Measurements from ENCODE around the gene TAF10.

Gene TAF10

GRCh38 chr11:6612213-6613041 is at the start of gene TAF10:
TSS of gene TAF10 (minus strand) at chr11:6612216. CDS start at chr11:6612189, 27 bp downstream.
- peak; percentile 93 for DNase-seq (ENCODE audit: low read depth)

- no peak for DNase-seq (ENCODE audit: low read depth)
Measured at GRCh38 chr11:6660712-6661111, 48.7 kb upstream of the TAF10 start.

GRCh38 chr11:6658647-6659046 is 46.6 kb upstream of the TAF10 start:
- DNase-seq (ENCODE audit: low read depth): no peak

DNA sequence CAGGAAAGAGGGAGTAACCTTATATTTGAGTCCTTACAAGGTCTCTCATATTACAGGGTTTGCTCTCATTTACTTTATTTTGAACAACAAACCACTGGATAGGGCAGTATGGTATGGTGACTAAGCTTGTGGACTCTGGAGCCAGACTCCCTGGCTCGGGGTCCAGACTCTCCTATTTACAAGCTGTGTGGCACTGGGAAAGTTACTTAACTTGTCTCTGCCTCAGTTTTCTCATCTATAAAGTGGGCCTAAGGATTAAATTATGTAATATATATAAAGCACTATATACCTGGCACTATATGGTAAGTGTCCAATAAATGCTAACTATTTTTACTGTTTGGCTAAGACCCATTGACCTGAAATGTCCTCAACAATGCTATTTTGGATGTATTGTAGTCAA is 45.3 kb upstream of the TAF10 start:
- no peak for DNase-seq (ENCODE audit: low read depth)

DNA sequence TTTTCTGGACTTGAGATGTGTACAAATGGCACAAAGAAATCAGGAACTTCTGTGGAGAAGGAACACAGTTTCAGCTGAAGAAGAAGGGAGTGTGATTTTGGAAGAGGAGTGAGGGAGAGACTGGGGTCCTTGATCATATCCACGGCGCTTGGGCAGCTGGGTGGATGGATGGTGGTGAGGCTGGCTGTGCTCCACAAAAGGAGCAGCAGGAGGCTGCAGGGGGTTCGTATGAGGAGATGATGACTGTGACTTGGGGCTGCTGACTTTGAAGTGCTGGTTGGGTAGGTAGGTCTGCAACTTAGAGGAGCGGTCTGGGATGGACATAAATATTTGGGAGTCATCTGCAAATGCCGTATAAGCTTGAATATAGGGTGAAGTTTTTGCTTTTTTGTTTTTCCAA is 44.9 kb upstream of the TAF10 start:
- no peak for DNase-seq (ENCODE audit: low read depth)

DNA sequence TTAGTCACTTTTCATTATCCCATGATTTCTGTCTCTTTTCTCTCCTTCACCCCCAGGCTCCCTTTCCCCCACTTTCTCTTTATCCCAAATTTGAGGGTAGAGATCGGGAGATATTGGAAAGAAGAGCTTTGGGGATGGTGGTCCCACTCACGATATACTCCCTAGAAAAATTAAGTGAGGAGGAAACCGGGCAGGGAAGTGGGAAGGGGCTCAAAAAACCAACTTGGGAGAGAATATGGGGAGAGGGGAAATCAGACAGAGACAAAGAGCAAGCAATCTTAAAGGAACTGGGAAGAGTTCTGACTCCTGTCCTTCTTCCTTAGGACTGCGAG is 44.5 kb upstream of the TAF10 start:
- no peak for DNase-seq (ENCODE audit: low read depth)

DNA sequence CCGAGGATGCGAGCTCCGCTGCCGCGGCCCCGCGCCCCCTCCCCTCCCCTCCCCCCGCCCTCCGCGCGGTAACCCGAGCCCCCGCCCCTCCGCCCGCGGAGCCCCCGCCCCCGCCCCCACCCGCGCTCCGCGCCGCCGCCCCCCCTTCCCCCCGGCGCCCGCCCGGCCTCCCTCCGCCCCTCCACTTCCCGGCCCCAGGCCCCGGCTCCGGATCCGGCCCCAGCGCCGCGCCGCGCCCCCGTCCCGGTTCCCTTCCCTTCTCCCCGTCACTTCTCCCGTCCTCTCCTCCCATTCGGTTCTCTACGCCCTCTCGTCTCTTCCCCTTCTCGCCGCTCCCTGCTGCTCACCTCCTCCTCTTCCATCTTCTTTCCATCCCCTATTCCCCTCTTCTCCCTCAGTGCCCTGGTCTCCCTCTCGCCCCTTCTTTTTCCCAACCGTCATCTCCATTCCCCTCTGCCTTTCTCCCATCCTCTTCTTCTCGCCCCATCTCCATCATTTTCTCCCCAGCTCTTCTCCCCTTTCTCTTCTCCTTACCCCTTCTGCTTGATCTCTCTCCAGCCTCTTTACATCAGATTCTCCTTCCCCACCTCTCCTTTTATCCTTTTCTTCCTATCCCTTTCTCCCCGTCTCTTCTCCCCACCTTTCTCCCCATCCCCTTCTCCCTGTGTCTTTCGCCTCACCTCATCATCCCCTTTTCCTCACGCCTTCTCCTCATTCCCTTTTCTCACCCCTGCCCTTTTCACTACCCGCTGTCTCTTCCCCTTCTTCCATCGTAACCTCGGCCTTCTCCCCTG is 44.0 kb upstream of the TAF10 start, which contains the start of gene DCHS1:
Gene DCHS1 (minus strand): TSS at position 20 of the 794 bp plus-strand sequence. CDS start 14,196 bp downstream, outside the sequence.
- no peak for DNase-seq (ENCODE audit: low read depth)

DNA sequence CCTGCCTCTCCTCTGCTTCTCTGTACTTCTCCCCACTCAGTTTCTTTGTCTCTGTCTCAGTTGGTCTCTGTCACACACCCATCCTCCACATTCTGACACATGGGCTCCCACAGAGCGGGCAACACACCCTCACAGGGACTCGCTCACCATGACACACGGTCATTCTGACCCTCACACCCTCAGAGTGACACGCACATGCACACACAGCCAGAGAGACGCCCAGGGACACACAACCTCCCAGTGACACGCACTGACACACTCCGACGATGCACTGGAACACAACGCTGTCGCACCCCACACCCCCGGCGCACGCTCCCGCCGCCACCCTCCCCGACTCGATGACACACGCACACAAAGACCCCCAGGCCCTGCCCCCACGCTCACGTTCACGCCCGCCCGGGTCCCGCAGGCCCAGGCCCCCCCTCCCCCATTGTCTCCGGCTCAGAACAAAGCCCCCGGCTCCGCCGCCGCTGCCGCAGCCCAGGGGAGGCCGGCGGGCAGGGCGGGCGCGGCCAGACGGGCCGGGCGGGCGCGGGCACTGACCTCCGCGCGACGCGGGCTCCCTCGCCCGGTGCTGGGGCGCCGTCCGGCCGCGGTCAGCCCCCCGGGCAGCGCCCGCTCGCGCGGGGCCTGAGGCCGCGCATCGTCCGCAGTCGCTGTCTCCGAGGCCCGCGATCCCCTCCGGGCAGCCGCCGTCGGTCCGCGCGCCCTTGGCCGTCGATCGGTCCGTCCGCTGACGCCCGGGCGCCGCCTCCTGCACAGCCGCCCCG is 43.2 kb upstream of the TAF10 start:
- DNase-seq (ENCODE audit: low read depth): no peak

GRCh38 chr11:6654281-6655019 is 42.4 kb upstream of the TAF10 start:
- DNase-seq (ENCODE audit: low read depth): no peak

- DNase-seq (ENCODE audit: low read depth): no peak
Measured at GRCh38 chr11:6653656-6654055, 41.6 kb upstream of the TAF10 start.

- DNase-seq (ENCODE audit: low read depth): no peak
Measured at GRCh38 chr11:6653097-6653496, 41.1 kb upstream of the TAF10 start.

DNA sequence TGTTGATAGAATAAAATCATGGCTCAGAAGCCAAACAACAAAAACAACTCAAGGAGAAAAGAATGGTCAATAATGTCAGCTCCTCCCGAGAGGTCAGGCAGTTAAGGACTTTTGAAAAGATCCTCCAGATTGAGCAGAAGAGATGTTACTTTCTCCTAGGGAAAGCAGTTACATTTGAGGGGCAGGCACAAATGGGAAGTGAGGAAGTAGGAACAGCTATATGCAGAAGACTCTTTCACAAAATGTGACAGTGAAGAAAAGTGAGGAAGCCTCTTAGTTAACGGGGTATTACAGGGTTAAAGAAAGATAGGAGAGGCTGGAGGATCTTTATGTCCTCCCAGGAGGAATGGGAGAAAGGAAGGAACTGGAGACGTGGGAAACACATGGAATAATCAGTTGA is 40.2 kb upstream of the TAF10 start:
- DNase-seq (ENCODE audit: low read depth): no peak

DNA sequence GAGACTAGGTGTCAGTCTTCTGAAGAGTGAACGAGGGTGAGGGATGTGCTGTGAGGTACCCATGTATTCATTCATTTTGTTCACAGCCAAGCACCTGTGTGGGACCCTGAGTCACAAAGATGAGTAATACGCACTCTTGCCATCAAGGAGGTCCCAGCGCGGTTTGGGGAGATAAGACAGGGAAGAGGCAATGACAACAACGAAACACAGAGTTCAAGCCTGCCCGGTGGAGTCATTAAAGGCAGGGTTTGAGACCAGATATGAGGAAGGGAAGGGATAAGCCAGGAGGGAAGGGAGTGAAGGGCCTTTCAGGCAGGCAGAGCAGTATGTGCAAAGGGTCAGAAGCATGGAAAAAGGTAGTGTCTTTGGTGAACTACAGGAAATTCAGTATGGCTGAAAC is 39.0 kb upstream of the TAF10 start:
- peak; percentile 22 for DNase-seq (ENCODE audit: low read depth)

DNA sequence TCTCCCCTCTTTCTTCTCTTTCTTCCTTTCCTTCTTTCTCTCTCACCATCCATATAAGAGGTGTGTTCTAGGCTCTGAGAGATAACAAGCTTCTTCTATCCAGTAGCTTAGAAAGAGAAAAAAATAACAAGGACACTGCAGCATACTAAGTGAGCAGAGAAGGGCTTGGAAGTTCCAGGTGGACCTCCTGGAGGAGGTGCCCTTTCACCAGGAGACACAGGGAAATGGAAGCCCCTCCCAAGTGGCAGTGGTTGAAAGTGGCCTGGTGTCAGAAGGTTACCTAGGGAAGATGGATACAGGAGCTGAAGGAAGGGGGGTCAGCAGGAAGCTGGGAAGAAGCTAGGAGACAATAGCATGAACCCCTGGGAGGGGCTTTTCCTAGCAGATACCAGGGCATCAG is 38.1 kb upstream of the TAF10 start:
- DNase-seq (ENCODE audit: low read depth): no peak

- DNase-seq (ENCODE audit: low read depth): no peak
Measured at GRCh38 chr11:6648501-6648900, 36.5 kb upstream of the TAF10 start.

DNA sequence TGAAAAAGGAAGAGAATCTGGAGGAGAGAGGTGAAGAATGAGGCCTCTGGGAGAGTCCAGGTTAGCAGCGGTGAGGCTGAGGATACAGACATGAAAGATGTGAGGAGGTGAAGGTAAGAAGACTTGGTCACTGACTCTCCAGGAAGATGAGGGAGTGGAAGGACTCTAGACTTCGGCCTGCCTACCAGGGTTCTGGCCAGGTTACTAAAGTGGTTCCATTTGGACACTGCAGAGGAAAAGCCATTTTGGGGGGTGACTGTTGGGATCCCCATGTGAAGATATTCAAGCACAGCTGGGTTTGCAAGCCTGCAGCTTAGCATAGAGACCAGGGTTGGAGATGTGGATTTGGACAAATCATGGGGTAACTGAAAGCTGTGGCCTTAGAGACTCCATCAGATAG is 35.8 kb upstream of the TAF10 start:
- no peak for DNase-seq (ENCODE audit: low read depth)

- no peak for DNase-seq (ENCODE audit: low read depth)
Measured at GRCh38 chr11:6646918-6647679, 35.1 kb upstream of the TAF10 start.

- DNase-seq (ENCODE audit: low read depth): no peak
Measured at GRCh38 chr11:6646576-6646917, 34.5 kb upstream of the TAF10 start.

DNA sequence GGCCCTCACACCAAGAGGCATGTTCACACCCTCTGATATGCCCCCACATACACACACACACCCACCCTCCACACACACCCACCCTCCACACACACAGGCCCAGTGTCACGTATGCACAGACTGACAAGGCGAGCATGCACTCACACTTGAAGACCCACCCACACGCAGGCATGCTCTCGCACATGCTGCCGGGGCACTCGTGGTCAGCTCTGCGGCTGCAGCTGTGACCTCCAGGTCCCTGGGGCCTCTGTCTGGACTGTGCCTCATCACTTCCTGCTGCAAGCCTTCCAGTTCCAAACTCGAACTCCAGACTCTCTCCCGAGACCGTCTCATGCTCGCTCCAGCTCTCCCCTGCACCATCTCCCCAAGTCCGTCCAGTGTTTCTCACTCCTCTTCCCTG is 34.1 kb upstream of the TAF10 start:
- no peak for DNase-seq (ENCODE audit: low read depth)

DNA sequence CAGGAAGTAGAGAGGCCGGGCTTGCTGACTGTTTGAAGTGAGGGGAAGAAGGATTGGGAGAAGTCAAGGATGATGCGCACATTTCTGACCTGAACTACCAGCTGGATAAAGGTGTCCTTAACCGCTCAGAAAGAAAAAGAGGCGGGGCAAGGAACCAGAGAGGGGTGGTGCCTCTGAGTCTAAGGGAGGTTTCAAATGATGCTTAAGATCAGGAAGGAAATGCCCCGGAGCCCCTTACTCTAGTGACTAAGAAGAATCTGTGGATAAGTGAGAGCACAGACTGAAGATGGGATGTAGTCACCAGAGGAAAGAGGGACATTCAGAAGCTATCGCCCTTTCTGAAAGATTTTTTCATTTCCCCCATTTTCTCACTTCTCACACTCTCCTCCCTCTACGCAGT is 30.9 kb upstream of the TAF10 start:
- no peak for DNase-seq (ENCODE audit: low read depth)

DNA sequence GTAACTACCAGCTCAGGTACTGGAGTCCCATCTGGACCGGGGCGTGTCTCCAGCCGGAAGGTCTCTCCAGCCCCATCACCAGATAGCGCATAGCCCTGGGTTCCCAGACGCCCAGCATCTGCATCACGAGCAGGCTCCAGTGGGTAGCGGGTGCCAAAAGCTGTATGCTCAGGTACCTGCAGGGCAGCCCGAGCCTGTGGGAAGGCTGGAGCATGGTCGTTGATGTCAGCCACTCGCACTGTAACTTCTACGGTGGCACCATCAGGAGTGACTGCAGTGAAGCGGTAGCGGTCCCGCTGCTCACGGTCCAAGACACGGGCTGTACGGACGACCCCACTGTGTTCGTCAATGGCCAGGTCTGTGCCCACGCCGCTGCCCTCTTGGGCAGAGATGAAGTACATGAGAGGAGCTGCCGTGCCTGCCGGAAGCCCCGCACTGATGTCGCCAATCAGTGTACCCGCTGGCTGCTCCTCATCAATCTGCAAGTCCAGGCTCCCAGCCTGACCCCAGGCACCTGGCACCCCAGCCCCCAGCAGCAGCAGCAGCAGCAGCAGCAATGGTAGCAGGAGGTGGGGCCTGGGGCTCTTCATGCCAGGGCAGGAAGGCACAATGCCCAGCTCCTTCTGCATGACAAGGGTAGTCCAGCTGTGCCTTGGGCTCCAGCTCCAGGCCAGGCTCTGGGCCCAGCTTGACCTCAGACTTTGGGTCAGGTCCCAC is 29.1 kb upstream of the TAF10 start:
- no peak for DNase-seq (ENCODE audit: low read depth)
